ENCODE measurements around the gene FAM200A. TPM values are rescaled to one million over a fixed set of nuclear protein-coding genes. Genes with fewer than 3 reads are reported as not detected.

FAM200A gene
- total and polyA plus RNA-seq, 2 experiments from 2014 or later: 7.7 to 7.9 TPM

GRCh38 chr7:99521399-99521798 is 30.5 kb downstream of the FAM200A start:
- Mint-ChIP-seq H3K36me3 (ENCODE audit: low read depth) (peaks cover 47% of the 10 kb centered on the region), H3K4me1 (no peaks in the 10 kb centered on the region), H3K27me3 (ENCODE audit: insufficient read depth, low read depth, poor library complexity) (peaks cover 1% of the 10 kb centered on the region), H3K27ac (no peak overlapping the region), H3K4me3 (no peak overlapping the region), H3K9me3 (no peaks in the 10 kb centered on the region; the same call in 2 of the 3 replicates)
- Histone ChIP-seq H3K79me2 (replicated peaks; ENCODE audit: insufficient read depth) (no peaks in the 10 kb centered on the region), H3K27ac (ENCODE audit: low read depth) (no peak overlapping the region), H3K4me3 (no peak overlapping the region), H2AFZ (no peak overlapping the region), H3K9me2 (ENCODE audit: insufficient read depth) (no peaks in the 10 kb centered on the region), H3F3A (replicated peaks; ENCODE audit: low read depth) (no peaks in the 10 kb centered on the region; the same call in 1 of the 2 replicates), H3K4me1 (ENCODE audit: insufficient read depth) (no peaks in the 10 kb centered on the region), H3K27me3 (ENCODE audit: insufficient read depth) (no peaks in the 10 kb centered on the region), H3K4me2 (no peak overlapping the region), H4K20me1 (replicated peaks; ENCODE audit: insufficient read depth) (no peaks in the 10 kb centered on the region; the same call in none of the 2 replicates), H3K36me3 (ENCODE audit: insufficient read depth) (no peaks in the 10 kb centered on the region; the same call in none of the 2 replicates)
- ATAC-seq (no peak), DNase-seq (ENCODE audit: low spot score) (no peak)
- TF ChIP-seq NANOG (IDR thresholded peaks at IDR 0.05; ENCODE audit: borderline replicate concordance) (no peak), ETS1 (IDR thresholded peaks at IDR 0.05) (no peak), CREB1 (CRISPR knock-in tag; IDR thresholded peaks at IDR 0.05; ENCODE audit: low read depth) (no peak), EZH2 (IDR thresholded peaks at IDR 0.05; ENCODE audit: low read depth, unreplicated experiment) (no peak), ZNF114 (CRISPR knock-in tag; IDR thresholded peaks at IDR 0.05) (no peak), ZNF462 (CRISPR knock-in tag; IDR thresholded peaks at IDR 0.05) (no peak), JUNB (IDR thresholded peaks at IDR 0.05; ENCODE audit: unreplicated experiment) (no peak), EZH2phosphoT487 (IDR thresholded peaks at IDR 0.05; ENCODE audit: unreplicated experiment) (no peak), ZNF331 (CRISPR knock-in tag; IDR thresholded peaks at IDR 0.05; ENCODE audit: low read depth) (no peak), POLR2AphosphoS5 (IDR thresholded peaks at IDR 0.05; ENCODE audit: low read depth) (no peak), CTCF (conservative IDR thresholded peaks at IDR 0.05; ENCODE audit: low read depth in 2 of 2) (no peak), STAT1 (IDR thresholded peaks at IDR 0.05; ENCODE audit: unreplicated experiment) (no peak)
- TF ChIP-seq, protein P1, sequence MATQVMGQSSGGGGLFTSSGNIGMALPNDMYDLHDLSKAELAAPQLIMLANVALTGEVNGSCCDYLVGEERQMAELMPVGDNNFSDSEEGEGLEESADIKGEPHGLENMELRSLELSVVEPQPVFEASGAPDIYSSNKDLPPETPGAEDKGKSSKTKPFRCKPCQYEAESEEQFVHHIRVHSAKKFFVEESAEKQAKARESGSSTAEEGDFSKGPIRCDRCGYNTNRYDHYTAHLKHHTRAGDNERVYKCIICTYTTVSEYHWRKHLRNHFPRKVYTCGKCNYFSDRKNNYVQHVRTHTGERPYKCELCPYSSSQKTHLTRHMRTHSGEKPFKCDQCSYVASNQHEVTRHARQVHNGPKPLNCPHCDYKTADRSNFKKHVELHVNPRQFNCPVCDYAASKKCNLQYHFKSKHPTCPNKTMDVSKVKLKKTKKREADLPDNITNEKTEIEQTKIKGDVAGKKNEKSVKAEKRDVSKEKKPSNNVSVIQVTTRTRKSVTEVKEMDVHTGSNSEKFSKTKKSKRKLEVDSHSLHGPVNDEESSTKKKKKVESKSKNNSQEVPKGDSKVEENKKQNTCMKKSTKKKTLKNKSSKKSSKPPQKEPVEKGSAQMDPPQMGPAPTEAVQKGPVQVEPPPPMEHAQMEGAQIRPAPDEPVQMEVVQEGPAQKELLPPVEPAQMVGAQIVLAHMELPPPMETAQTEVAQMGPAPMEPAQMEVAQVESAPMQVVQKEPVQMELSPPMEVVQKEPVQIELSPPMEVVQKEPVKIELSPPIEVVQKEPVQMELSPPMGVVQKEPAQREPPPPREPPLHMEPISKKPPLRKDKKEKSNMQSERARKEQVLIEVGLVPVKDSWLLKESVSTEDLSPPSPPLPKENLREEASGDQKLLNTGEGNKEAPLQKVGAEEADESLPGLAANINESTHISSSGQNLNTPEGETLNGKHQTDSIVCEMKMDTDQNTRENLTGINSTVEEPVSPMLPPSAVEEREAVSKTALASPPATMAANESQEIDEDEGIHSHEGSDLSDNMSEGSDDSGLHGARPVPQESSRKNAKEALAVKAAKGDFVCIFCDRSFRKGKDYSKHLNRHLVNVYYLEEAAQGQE (IDR thresholded peaks at IDR 0.05; ENCODE audit: unreplicated experiment): no peak

Measured in GM23338 (cell line).